A549 (cell line): ENCODE data around the gene ACADL. TPM values are rescaled to one million over a fixed set of nuclear protein-coding genes. Genes with fewer than 3 reads are reported as not detected.
A peak's percentile ranks its signal among the peaks of the same experiment; 100 is the strongest.

Experiments
- ATAC-seq, 2 experiments: fragments of 200-7000 bp in 1 of 2; fragments of >200 bp in 1 of 2; cut with Nextera tagmentation in 1 of 2; cut with Tn5 transposase in 1 of 2; 3 replicates each; pipeline versions ENCODE4 v1.8.0 to v1.9.1; 2018 to 2020; ENCODE audit warnings: mild to moderate bottlenecking in 1 of 2, moderate library complexity in 1 of 2
- CTCF ChIA-PET: fragments of 300-600 bp; sonication (Branson Sonifier 250); formaldehyde crosslinking; extraction: SDS; loops from one replicate; lab custom pipeline; 2021; ENCODE audit warnings: antibody characterized with exemption, inconsistent platforms; lab: Yijun Ruan, JAX
- POLR2A ChIA-PET: fragments of 350-600 bp; formaldehyde crosslinking; extraction: SDS; loops from one replicate; lab custom pipeline; 2021; ENCODE audit warnings: antibody characterized with exemption, inconsistent platforms; lab: Yijun Ruan, JAX
- DNase-seq, 2 experiments: peaks; one replicate each; pipeline versions ENCODE4 v3.0.0 to v3.0.0-alpha.2; 2011 to 2016; ENCODE audit warnings: low read depth in 1 of 2, low spot score in 1 of 2
- FAIRE-seq: peaks from 2 replicates; lab custom pipeline; 2011; peaks lifted over from hg19 to GRCh38; lab: Jason Lieb, UNC
- H3K27ac ChIP-seq, 2 experiments: fragments of >200 bp; sonication (Bioruptor Twin); formaldehyde crosslinking; 3 replicates each; pipeline ENCODE4 v1.5.1; 2016 to 2017
- H3K4me1 ChIP-seq: fragments of >200 bp; sonication (Bioruptor Twin); formaldehyde crosslinking; 3 replicates; pipeline ENCODE4 v1.6.1; 2016
- H3K4me2 ChIP-seq: fragments of >200 bp; sonication (Bioruptor Twin); formaldehyde crosslinking; 3 replicates; pipeline ENCODE4 v1.6.1; 2016
- H3K4me3 ChIP-seq: fragments of >200 bp; sonication (Bioruptor Twin); formaldehyde crosslinking; 3 replicates; pipeline ENCODE4 v1.5.1; 2016
- H3K9me3 ChIP-seq: fragments of >200 bp; sonication (Bioruptor Twin); formaldehyde crosslinking; 3 replicates; pipeline ENCODE4 v1.6.1; 2016
- BHLHE40 ChIP-seq: IDR thresholded peaks from 2 replicates; pipeline ENCODE4 v1.6.1; 2012; ENCODE audit warnings: low read depth, low read length, inconsistent platforms
- EHMT2 ChIP-seq: fragments of 200-600 bp; sonication (generic); IDR thresholded peaks from 2 replicates; pipeline ENCODE4 v1.6.1; 2016; ENCODE audit warnings: antibody characterized with exemption, low read depth, mild to moderate bottlenecking, moderate library complexity
- EP300 ChIP-seq, 2 experiments: fragments of >200 bp; sonication (Bioruptor Twin); formaldehyde crosslinking; IDR thresholded peaks; 2 replicates in 1 of 2; 3 replicates in 1 of 2; pipeline ENCODE4 v1.6.1; 2016 to 2017
- ESRRA ChIP-seq: fragments of 150-350 bp; IDR thresholded peaks from 2 replicates; pipeline ENCODE4 v1.6.1; 2014; ENCODE audit warnings: mild to moderate bottlenecking, low read length, borderline replicate concordance
- HOXA7 ChIP-seq: fragments of 250-450 bp; sonication (Bioruptor Pico); IDR thresholded peaks from 2 replicates; pipeline ENCODE4 v1.5.0; 2020; ENCODE audit warnings: mild to moderate bottlenecking, moderate library complexity
- JUN ChIP-seq, 2 experiments: fragments of >200 bp; sonication (Bioruptor Twin); formaldehyde crosslinking; IDR thresholded peaks; 2 replicates in 1 of 2; 3 replicates in 1 of 2; pipeline ENCODE4 v1.6.1; 2016 to 2017
- KDM5A ChIP-seq: fragments of 200-600 bp; sonication (generic); IDR thresholded peaks from 2 replicates; pipeline ENCODE4 v1.6.1; 2016; ENCODE audit warnings: antibody characterized with exemption, mild to moderate bottlenecking
- MAFK ChIP-seq: fragments of 450-650 bp; IDR thresholded peaks from 2 replicates; pipeline ENCODE4 v1.6.1; 2014; ENCODE audit not compliant: partially characterized antibody
- NFE2L2 ChIP-seq: fragments of 150-350 bp; conservative IDR thresholded peaks from 2 replicates; pipeline ENCODE4 v1.6.1; 2014; ENCODE audit warnings: low read length
- NR3C1 ChIP-seq: fragments of >200 bp; sonication (Bioruptor Twin); formaldehyde crosslinking; IDR thresholded peaks from 3 replicates; pipeline ENCODE4 v1.6.1; 2017
- PHF8 ChIP-seq: fragments of 200-600 bp; sonication (generic); IDR thresholded peaks from 2 replicates; pipeline ENCODE4 v1.6.1; 2016; ENCODE audit warnings: low read depth, mild to moderate bottlenecking, antibody characterized with exemption, moderate library complexity, borderline replicate concordance
- POLR2A ChIP-seq: IDR thresholded peaks from 2 replicates; pipeline ENCODE4 v1.6.1; 2012; ENCODE audit warnings: mild to moderate bottlenecking, low read length
- POLR2AphosphoS2 ChIP-seq: conservative IDR thresholded peaks from 2 replicates; pipeline ENCODE4 v1.6.1; 2012; ENCODE audit warnings: low read length, improper control_type of control experiment, inconsistent platforms
- RARB ChIP-seq: fragments of 250-450 bp; sonication (Bioruptor Pico); IDR thresholded peaks from 2 replicates; pipeline ENCODE4 v1.8.0; 2021; ENCODE audit warnings: mild to moderate bottlenecking, moderate library complexity
- RFX5 ChIP-seq: fragments of 450-650 bp; IDR thresholded peaks from 2 replicates; pipeline ENCODE4 v1.7.1; 2014; ENCODE audit warnings: antibody characterized with exemption, mild to moderate bottlenecking, moderate library complexity
- RNF2 ChIP-seq: fragments of 200-600 bp; sonication (generic); IDR thresholded peaks from 2 replicates; pipeline ENCODE4 v1.6.1; 2016; ENCODE audit warnings: low read depth, mild to moderate bottlenecking, antibody characterized with exemption, moderate library complexity, borderline replicate concordance
- SMC3 ChIP-seq: fragments of >200 bp; sonication (Bioruptor Twin); formaldehyde crosslinking; IDR thresholded peaks from 3 replicates; pipeline ENCODE4 v1.6.1; 2018; ENCODE audit warnings: inconsistent platforms
- WGBS: methylation state at CpG from one replicate; pipeline ENCODE4 v1.1.6; 2017; ENCODE audit errors: missing lambda C conversion rate; 5-methylcytosine and 5-hydroxymethylcytosine counted together
- polyA plus RNA-seq, 4 experiments: library from polyadenylated mRNA; depleted of rRNA in 3 of 4; stranded (reverse); fragments of >200 nt; fragmentation: RNase III in 1 of 4; extraction: RNeasy Plus Mini Kit Qiagen cat#74134 plus additional on column Dnase treatment in 1 of 4; gene quantifications; 2 replicates in 3 of 4; 3 replicates in 1 of 4; pipeline ENCODE4 v1.2.3, GENCODE V29; 2011 to 2017
- TF ChIP-seq, protein P1 (sequence below): fragments of 450-650 bp; IDR thresholded peaks from 2 replicates; pipeline ENCODE4 v1.6.1; 2014; ENCODE audit warnings: antibody characterized with exemption
- TF ChIP-seq, protein P2 (sequence below): fragments of >200 bp; sonication (Bioruptor Twin); formaldehyde crosslinking; IDR thresholded peaks from 2 replicates; pipeline ENCODE4 v1.6.1; 2016
- TF ChIP-seq, protein P3 (sequence below): IDR thresholded peaks from 2 replicates; pipeline ENCODE4 v1.6.1; 2012
- TF ChIP-seq, protein P4 (sequence below): fragments of >200 bp; sonication (Bioruptor Twin); formaldehyde crosslinking; IDR thresholded peaks from 3 replicates; pipeline ENCODE4 v1.5.1; 2016
- TF ChIP-seq, protein P5 (sequence below): IDR thresholded peaks from 2 replicates; pipeline ENCODE4 v1.6.1; 2012

Gene ACADL
- polyA plus RNA-seq, 2 of the 4 experiments (the other 2 are of a cell fraction): 0.10 TPM; not detected in 1

DNA sequence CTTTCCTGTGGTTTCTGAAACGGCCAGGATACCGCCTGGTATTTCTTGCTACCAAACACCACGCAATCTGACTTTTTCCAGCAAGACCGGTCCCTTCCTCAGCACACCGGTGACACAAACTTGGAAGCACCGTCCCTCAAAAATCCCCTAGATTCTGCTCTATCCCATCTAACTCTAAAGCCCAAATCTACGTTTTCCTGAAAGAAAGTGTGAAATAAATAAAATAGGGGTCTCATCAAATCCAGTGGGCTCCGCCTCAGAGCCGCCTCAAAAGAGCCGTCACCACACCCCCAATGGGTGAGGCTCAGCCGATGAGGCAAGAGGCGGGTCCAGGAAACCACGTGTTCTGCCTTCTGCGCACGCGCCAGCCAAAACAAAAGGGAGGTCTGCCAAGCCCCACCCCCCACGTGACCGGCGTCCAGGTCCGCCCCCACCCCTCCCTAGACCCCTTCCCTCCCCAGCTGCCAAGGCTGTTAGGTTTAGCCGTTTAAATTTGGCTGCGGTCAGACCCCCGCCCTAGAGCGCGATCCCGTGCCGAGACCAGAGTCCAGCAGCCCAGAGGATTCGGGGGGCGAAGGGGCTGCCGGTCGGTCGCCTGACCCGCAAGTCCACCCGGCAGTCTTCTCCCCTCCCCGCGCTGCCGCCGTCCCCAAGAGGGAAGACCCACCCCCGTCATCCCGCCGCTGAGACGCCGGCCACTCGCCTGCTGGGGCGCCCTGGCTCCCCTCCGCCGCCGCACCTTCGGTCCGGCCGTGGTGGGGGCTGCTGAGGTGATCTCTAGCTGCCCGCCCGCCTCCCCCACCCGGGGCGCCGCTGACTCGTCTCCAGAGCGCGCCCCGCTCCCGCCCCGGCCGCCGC is 54.6 kb downstream of the ACADL start (continued):
- TF ChIP-seq RARB (CRISPR knock-in tag) (no peak), JUN (IDR thresholded peaks at IDR 0.05) (peak in 1 of 2 experiments; percentile 47; a peak in 1 of 5 replicates), PHF8 (peak; percentile 40; the same call in 1 of the 2 replicates)
- TF ChIP-seq, protein P1, sequence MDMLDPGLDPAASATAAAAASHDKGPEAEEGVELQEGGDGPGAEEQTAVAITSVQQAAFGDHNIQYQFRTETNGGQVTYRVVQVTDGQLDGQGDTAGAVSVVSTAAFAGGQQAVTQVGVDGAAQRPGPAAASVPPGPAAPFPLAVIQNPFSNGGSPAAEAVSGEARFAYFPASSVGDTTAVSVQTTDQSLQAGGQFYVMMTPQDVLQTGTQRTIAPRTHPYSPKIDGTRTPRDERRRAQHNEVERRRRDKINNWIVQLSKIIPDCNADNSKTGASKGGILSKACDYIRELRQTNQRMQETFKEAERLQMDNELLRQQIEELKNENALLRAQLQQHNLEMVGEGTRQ: peak; percentile 97
- TF ChIP-seq, all 56 proteins: peak for 5

DNA sequence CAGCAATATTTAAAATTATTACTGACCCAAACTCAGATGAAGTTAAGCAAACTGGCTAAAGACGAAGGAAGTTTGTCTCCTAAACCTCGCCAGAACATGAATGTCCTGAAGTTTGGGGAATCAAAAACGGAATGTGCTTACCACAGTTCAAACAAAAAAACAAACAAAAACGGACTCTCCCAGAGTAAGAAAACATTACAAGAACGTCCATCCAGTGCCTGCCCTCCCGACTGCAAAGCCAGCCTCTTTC is 55.1 kb downstream of the ACADL start:
- ChIA-PET CTCF (interaction anchor here (1.1 kb wide), 1 partner anchor 25 kb away, joined by 3 read pairs; no protein-coding TSS in a partner anchor), POLR2A (no interaction called here)
- Histone ChIP-seq H3K4me3 (peak overlapping the region; percentile 56), H3K4me2 (peak overlapping the region; percentile 67), H3K4me1 (peaks cover 14% of the 10 kb centered on the region; the same call in 2 of the 3 replicates), H3K27ac (peak overlapping the region; percentile 76 to 96), H3K9me3 (no peaks in the 10 kb centered on the region)
- ATAC-seq: no peak
- FAIRE-seq: no peak
- whole genome bisulfite sequencing: under 1% methylated on average over 6 of the region's 6 CpGs
- no peak for DNase-seq
- TF ChIP-seq MAFK (no peak), RFX5 (no peak)
- TF ChIP-seq, all 56 proteins: peak for 0

DNA sequence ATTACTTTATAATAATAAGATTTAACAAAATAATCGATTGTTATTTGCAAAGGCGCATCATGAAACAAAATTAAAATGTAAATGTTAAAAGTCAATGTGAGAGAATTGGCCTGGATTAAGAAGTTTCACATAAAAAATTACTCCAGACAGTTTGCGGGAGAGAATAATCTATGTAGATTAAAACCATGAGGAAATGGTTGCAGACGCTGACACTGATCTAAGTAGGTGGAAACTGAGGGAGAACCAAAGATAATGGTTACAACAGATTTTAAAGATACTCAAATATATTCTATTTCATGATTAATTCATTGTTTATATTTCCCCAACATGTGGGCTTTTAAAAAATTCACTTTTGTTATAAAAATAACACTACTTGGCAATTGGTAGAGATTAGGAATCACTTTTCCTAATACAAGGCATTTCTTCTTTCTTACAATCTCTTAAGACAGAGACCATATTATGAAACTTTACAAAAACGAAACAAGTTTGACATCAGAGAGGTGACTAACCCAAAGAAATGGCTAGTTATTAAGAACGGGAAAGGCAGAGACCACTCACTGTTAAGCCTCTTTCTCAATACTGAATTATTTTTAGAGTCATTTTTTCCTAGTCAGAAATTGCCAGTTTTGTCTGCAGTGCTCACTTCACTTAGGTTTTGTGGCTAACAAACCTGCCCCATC is 55.6 kb downstream of the ACADL start:
- FAIRE-seq: no peak
- no peak for ATAC-seq
- Histone ChIP-seq H3K4me2 (peak overlapping the region; percentile 67), H3K9me3 (no peaks in the 10 kb centered on the region), H3K4me1 (peaks cover 14% of the 10 kb centered on the region; the same call in 2 of the 3 replicates)
- POLR2A ChIA-PET: no interaction called here
- TF ChIP-seq NFE2L2 (no peak), RFX5 (no peak), KDM5A (no peak), EHMT2 (no peak), BHLHE40 (no peak), ESRRA (no peak), RNF2 (no peak), NR3C1 (no peak), EP300 (IDR thresholded peaks at IDR 0.05) (no peak), POLR2AphosphoS2 (no peak), PHF8 (no peak), POLR2A (no peak), SMC3 (no peak), HOXA7 (CRISPR knock-in tag) (no peak)
- TF ChIP-seq, protein P2, sequence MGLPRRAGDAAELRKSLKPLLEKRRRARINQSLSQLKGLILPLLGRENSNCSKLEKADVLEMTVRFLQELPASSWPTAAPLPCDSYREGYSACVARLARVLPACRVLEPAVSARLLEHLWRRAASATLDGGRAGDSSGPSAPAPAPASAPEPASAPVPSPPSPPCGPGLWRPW: no peak
- TF ChIP-seq, protein P3, sequence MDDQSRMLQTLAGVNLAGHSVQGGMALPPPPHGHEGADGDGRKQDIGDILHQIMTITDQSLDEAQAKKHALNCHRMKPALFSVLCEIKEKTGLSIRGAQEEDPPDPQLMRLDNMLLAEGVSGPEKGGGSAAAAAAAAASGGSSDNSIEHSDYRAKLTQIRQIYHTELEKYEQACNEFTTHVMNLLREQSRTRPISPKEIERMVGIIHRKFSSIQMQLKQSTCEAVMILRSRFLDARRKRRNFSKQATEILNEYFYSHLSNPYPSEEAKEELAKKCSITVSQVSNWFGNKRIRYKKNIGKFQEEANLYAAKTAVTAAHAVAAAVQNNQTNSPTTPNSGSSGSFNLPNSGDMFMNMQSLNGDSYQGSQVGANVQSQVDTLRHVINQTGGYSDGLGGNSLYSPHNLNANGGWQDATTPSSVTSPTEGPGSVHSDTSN: no peak
- TF ChIP-seq, protein P4, sequence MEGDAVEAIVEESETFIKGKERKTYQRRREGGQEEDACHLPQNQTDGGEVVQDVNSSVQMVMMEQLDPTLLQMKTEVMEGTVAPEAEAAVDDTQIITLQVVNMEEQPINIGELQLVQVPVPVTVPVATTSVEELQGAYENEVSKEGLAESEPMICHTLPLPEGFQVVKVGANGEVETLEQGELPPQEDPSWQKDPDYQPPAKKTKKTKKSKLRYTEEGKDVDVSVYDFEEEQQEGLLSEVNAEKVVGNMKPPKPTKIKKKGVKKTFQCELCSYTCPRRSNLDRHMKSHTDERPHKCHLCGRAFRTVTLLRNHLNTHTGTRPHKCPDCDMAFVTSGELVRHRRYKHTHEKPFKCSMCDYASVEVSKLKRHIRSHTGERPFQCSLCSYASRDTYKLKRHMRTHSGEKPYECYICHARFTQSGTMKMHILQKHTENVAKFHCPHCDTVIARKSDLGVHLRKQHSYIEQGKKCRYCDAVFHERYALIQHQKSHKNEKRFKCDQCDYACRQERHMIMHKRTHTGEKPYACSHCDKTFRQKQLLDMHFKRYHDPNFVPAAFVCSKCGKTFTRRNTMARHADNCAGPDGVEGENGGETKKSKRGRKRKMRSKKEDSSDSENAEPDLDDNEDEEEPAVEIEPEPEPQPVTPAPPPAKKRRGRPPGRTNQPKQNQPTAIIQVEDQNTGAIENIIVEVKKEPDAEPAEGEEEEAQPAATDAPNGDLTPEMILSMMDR: no peak
- TF ChIP-seq, protein P5, sequence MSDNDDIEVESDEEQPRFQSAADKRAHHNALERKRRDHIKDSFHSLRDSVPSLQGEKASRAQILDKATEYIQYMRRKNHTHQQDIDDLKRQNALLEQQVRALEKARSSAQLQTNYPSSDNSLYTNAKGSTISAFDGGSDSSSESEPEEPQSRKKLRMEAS: no peak
- TF ChIP-seq, protein P1: no peak
- TF ChIP-seq, all 56 proteins: peak for 0
- CTCF ChIA-PET: no interaction called here
- Histone ChIP-seq H3K27ac (peak overlapping the region; percentile 76 to 96), H3K4me3 (peak overlapping the region; percentile 56)
- DNase-seq: peak in 1 of 2 experiments; percentile 12
- WGBS: 39% methylated on average over 6 of the region's 6 CpGs
